ENCODE results near the gene GAL3ST1. TPM values are rescaled to one million over a fixed set of nuclear protein-coding genes. Genes with fewer than 3 reads are reported as not detected.
"Not testable (repeated sequence)": the region's sequence is repeated elsewhere in the genome, so short reads cannot be mapped to it uniquely, and the experiment has no call there.

The GAL3ST1 gene
- total RNA-seq, 3 donors from 2014 or later = 7.9 to 15.9 (median 10.1) TPM

DNA sequence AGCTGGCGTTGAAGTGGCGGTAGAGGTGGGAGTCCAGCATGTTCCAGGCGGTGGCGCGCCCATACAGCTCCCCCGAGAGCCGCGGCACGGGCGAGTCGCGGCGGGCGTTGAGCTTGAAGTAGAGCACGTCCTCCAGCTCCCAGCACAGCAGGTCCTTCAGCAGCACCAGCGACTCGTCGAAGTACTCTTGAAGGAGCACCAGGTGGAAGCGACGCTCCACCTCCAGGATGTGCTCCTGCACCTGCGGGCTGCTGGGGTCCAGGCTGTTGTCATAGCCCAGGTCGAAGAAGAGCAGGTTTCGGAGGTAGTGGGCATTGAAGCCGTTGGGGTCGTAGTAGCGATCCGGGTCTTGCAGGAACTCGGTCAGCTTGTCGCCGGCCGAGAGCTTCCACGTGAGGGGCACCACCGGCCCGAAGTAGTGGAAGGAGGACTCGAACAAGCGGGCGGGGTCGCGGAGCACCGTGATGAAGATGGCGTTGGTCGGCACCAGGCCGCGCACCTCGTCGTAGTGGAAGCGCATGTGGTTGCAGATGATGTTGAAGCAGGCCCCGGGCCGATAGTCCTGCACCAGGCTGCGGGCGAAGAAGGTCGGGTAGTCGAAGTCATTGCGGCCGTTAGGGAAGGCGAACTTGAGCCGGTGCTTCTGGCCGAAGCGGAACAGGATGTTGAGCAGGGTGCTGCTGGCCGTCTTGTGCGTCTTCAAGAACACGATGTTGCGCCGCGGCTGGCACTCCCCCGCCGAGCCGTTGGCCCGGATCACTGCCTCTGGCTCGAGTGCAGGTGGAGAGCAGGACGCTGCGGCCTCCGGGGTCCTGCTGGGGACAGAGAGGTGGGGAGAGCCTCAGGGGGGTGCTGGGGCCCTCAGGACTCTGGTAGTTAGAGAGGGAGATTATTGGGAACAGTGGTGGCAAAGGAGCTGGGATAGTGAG is 18.9 kb downstream of the GAL3ST1 start:
- DNase-seq = no peak
- no peak for ATAC-seq
- H3K4me3 ChIP-seq = no peak overlapping the region
- H3K36me3 ChIP-seq (ENCODE audit: low read depth) = no peaks in the 10 kb centered on the region
- H3K4me1 ChIP-seq (ENCODE audit: low read depth) = no peaks in the 10 kb centered on the region
- H3K9me3 ChIP-seq = no peaks in the 10 kb centered on the region
- intact Hi-C loops (cut with DNase I, micrococcal nuclease) = no loop called here
- TF ChIP-seq CTCF (IDR thresholded peaks at IDR 0.05) = no peak

- Histone ChIP-seq H3K36me3 (ENCODE audit: low read depth) (no peaks in the 10 kb centered on the region), H3K4me1 (ENCODE audit: low read depth) (no peaks in the 10 kb centered on the region), H3K9me3 (no peaks in the 10 kb centered on the region), H3K4me3 (no peak overlapping the region)
- DNase-seq (no peak), ATAC-seq (no peak)
- no peak for TF ChIP-seq CTCF (IDR thresholded peaks at IDR 0.05)
- intact Hi-C loops (cut with DNase I, micrococcal nuclease) = no loop called here
Observed at GRCh38 chr22:30553971-30554370, 20.5 kb downstream of the GAL3ST1 start.

DNA sequence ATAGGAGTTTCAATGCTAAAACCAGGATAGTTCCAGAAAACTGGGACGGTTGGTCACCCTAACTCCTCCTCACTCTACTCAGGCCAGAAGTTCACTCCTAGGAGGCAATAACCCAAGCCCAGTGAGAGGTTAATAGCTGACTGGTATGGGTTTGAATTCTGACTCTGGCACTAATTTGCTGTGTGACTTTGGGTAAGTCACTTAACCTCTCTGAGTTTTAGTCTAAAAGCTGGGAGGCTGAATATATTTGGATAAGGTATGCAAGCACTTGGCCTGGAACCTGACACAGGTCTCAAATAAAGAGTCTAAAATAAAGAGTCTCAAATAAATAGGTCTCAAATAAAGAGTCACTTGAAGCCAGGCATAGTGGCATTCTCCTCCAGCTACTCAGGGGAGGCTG is 21.7 kb downstream of the GAL3ST1 start:
- Histone ChIP-seq H3K4me3 (no peak overlapping the region), H3K36me3 (ENCODE audit: low read depth) (no peaks in the 10 kb centered on the region), H3K4me1 (ENCODE audit: low read depth) (no peaks in the 10 kb centered on the region), H3K9me3 (no peaks in the 10 kb centered on the region)
- no peak for TF ChIP-seq CTCF (IDR thresholded peaks at IDR 0.05)
- intact Hi-C loops (cut with DNase I, micrococcal nuclease) = no loop called here
- DNase-seq (no peak), ATAC-seq (no peak)

GRCh38 chr22:30551813-30552212 is 22.7 kb downstream of the GAL3ST1 start:
- H3K9me3 ChIP-seq; H3K36me3 ChIP-seq (ENCODE audit: low read depth); ATAC-seq; intact Hi-C loops (cut with DNase I, micrococcal nuclease); DNase-seq; H3K4me3 ChIP-seq; H3K4me1 ChIP-seq (ENCODE audit: low read depth): not testable (repeated sequence)

DNA sequence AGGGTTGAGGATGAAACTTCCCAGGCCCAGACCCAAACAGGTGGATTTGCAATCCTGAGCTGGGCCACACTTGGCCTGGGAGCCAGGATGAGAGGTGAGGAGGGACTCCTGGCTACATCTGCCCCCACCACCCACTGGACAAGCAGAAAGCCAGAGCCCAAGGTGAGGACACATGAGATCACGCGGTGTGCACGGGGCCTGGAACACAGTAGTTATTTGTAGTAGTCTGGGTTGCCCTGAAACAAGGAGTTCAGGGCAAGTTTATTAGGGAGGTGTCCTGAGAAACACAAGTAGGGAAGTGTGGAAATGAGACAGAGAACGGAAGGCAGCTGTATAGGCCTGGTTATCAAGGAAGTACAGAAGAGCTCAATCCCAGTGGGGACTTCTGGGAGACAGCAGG is 27.3 kb downstream of the GAL3ST1 start:
- ATAC-seq (no peak), DNase-seq (no peak)
- no peak for TF ChIP-seq CTCF (IDR thresholded peaks at IDR 0.05)
- Histone ChIP-seq H3K4me3 (no peak overlapping the region), H3K4me1 (ENCODE audit: low read depth) (peaks cover under 1% of the 10 kb centered on the region), H3K36me3 (ENCODE audit: low read depth) (no peaks in the 10 kb centered on the region), H3K9me3 (no peaks in the 10 kb centered on the region)
- intact Hi-C loops (cut with DNase I, micrococcal nuclease) = no loop called here

- DNase-seq (no peak), ATAC-seq (no peak)
- Histone ChIP-seq H3K36me3 (ENCODE audit: low read depth) (no peaks in the 10 kb centered on the region), H3K4me1 (ENCODE audit: low read depth) (peaks cover 2% of the 10 kb centered on the region), H3K9me3 (no peaks in the 10 kb centered on the region), H3K4me3 (no peak within 1 kb of the TSS)
- TF ChIP-seq CTCF (IDR thresholded peaks at IDR 0.05) = no peak
- intact Hi-C loops (cut with DNase I, micrococcal nuclease) = no loop called here
Observed at GRCh38 chr22:30546616-30547015, 27.8 kb downstream of the GAL3ST1 start, which contains the start of gene SEC14L6. SEC14L6 (minus strand) TSS chr22:30546741; CDS start chr22:30546682, 59 bp downstream.

Data from mucosa of descending colon (tissue), 3 donors.